ENCODE data around the gene ST6GALNAC4.
A peak's percentile ranks its signal among the peaks of the same experiment; 100 is the strongest.
"Not testable (repeated sequence)": the region's sequence is repeated elsewhere in the genome, so short reads cannot be mapped to it uniquely, and the experiment has no call there.

- TF ChIP-seq CTCF (optimal IDR thresholded peaks at IDR 0.05 in 1 of 3, IDR thresholded peaks at IDR 0.05 in 1 of 3, conservative IDR thresholded peaks at IDR 0.05 in 1 of 3; ENCODE audit: extremely low read depth in 1 of 3, insufficient read depth in 2 of 3, low read length in 3 of 3): peak in 1 of 3 experiments; percentile 1
- TF ChIP-seq EZH2 (IDR thresholded peaks at IDR 0.05; ENCODE audit: low read length): not testable (repeated sequence)
Observed at GRCh38 chr9:127870153-127870491, 46.7 kb downstream of the ST6GALNAC4 start.
